Activated naive CD8-positive, alpha-beta T cell treated with anti-CD3 and anti-CD28 coated beads, Interleukin-2, amount 50 U/mL, for 24 hours (primary cell): ENCODE data around the gene TTLL12.

Source experiments
- ATAC-seq: fragments of 150-1000 bp; cut with Tn5 transposase; one replicate; pipeline ENCODE4 v1.10.0; 2021
- DNase-seq: peaks from one replicate; pipeline ENCODE4 v3.0.0; 2021
- H3K27ac Mint-ChIP-seq: one replicate; pipeline ENCODE4 v1.8.0; 2021; ENCODE audit warnings: mild to moderate bottlenecking, mixed read lengths
- H3K27me3 Mint-ChIP-seq: one replicate; pipeline ENCODE4 v1.8.0; 2021; ENCODE audit warnings: mixed read lengths
- H3K36me3 Mint-ChIP-seq: one replicate; pipeline ENCODE4 v1.8.0; 2021; ENCODE audit warnings: low read depth, mixed read lengths
- H3K4me1 Mint-ChIP-seq: one replicate; pipeline ENCODE4 v1.8.0; 2021; ENCODE audit warnings: mixed read lengths
- H3K4me3 Mint-ChIP-seq: one replicate; pipeline ENCODE4 v1.8.0; 2021; ENCODE audit warnings: mild to moderate bottlenecking, moderate library complexity, mixed read lengths
- H3K9me3 Mint-ChIP-seq: one replicate; pipeline ENCODE4 v1.8.0; 2021; ENCODE audit warnings: mixed read lengths

The TTLL12 gene

GRCh38 chr22:43176090-43176489 is 10.8 kb downstream of the TTLL12 start:
- Mint-ChIP-seq H3K4me1 (no peaks in the 10 kb centered on the region), H3K27me3 (no peaks in the 10 kb centered on the region), H3K4me3 (no peak overlapping the region), H3K36me3 (peaks cover 41% of the 10 kb centered on the region), H3K9me3 (no peaks in the 10 kb centered on the region), H3K27ac (no peak overlapping the region)
- DNase-seq, result no peak
- no peak for ATAC-seq

GRCh38 chr22:43174941-43175531 is 11.9 kb downstream of the TTLL12 start:
- Mint-ChIP-seq H3K27me3 (no peaks in the 10 kb centered on the region), H3K9me3 (no peaks in the 10 kb centered on the region), H3K4me3 (no peak overlapping the region), H3K4me1 (no peaks in the 10 kb centered on the region), H3K27ac (no peak overlapping the region), H3K36me3 (peaks cover 45% of the 10 kb centered on the region)
- ATAC-seq (no peak), DNase-seq (no peak)

- H3K27ac Mint-ChIP-seq, result no peak overlapping the region
- H3K4me3 Mint-ChIP-seq, result no peak overlapping the region
- H3K4me1 Mint-ChIP-seq, result no peaks in the 10 kb centered on the region
- peaks cover 42% of the 10 kb centered on the region for H3K36me3 Mint-ChIP-seq
- H3K27me3 Mint-ChIP-seq, result no peaks in the 10 kb centered on the region
- DNase-seq (no peak), ATAC-seq (no peak)
- H3K9me3 Mint-ChIP-seq, result no peaks in the 10 kb centered on the region
Measured at GRCh38 chr22:43173976-43174720, 12.8 kb downstream of the TTLL12 start.

- Mint-ChIP-seq H3K27ac (no peak overlapping the region), H3K36me3 (peaks cover 36% of the 10 kb centered on the region), H3K4me1 (no peaks in the 10 kb centered on the region), H3K4me3 (no peak overlapping the region), H3K27me3 (no peaks in the 10 kb centered on the region), H3K9me3 (no peaks in the 10 kb centered on the region)
- ATAC-seq (no peak), DNase-seq (no peak)
Measured at GRCh38 chr22:43173566-43173965, 13.4 kb downstream of the TTLL12 start.

GRCh38 chr22:43172191-43172590 is 14.7 kb downstream of the TTLL12 start:
- Mint-ChIP-seq H3K4me1 (no peaks in the 10 kb centered on the region), H3K27me3 (no peaks in the 10 kb centered on the region), H3K4me3 (no peak overlapping the region), H3K9me3 (no peaks in the 10 kb centered on the region), H3K36me3 (peaks cover 25% of the 10 kb centered on the region), H3K27ac (no peak overlapping the region)
- ATAC-seq (no peak), DNase-seq (no peak)

GRCh38 chr22:43171607-43172006 is 15.3 kb downstream of the TTLL12 start:
- Mint-ChIP-seq H3K36me3 (peaks cover 22% of the 10 kb centered on the region), H3K27me3 (no peaks in the 10 kb centered on the region)

GRCh38 chr22:43171019-43171491 is 15.9 kb downstream of the TTLL12 start:
- H3K36me3 Mint-ChIP-seq, result peaks cover 20% of the 10 kb centered on the region
- no peak for ATAC-seq
- H3K9me3 Mint-ChIP-seq, result no peaks in the 10 kb centered on the region
- no peaks in the 10 kb centered on the region for H3K4me1 Mint-ChIP-seq
- no peak overlapping the region for H3K27ac Mint-ChIP-seq
- H3K4me3 Mint-ChIP-seq, result no peak overlapping the region
- H3K27me3 Mint-ChIP-seq, result no peaks in the 10 kb centered on the region
- DNase-seq, result no peak

More at GRCh38 chr22:43171607-43172006, 15.3 kb downstream of the TTLL12 start:
- Mint-ChIP-seq H3K27ac (no peak overlapping the region), H3K9me3 (no peaks in the 10 kb centered on the region), H3K4me1 (no peaks in the 10 kb centered on the region), H3K4me3 (no peak overlapping the region)
- DNase-seq, result no peak
- no peak for ATAC-seq

- no peaks in the 10 kb centered on the region for H3K9me3 Mint-ChIP-seq
- H3K4me3 Mint-ChIP-seq, result no peak overlapping the region
- no peak overlapping the region for H3K27ac Mint-ChIP-seq
- H3K4me1 Mint-ChIP-seq, result no peaks in the 10 kb centered on the region
- H3K27me3 Mint-ChIP-seq, result no peaks in the 10 kb centered on the region
- no peak for ATAC-seq
- no peak for DNase-seq
- peaks cover 18% of the 10 kb centered on the region for H3K36me3 Mint-ChIP-seq
Measured at GRCh38 chr22:43170131-43170480, 16.8 kb downstream of the TTLL12 start.

- DNase-seq (no peak), ATAC-seq (no peak)
- no peak overlapping the region for H3K27ac Mint-ChIP-seq
- H3K9me3 Mint-ChIP-seq, result no peaks in the 10 kb centered on the region
- no peaks in the 10 kb centered on the region for H3K27me3 Mint-ChIP-seq
- H3K4me1 Mint-ChIP-seq, result no peaks in the 10 kb centered on the region
- H3K36me3 Mint-ChIP-seq, result peaks cover 18% of the 10 kb centered on the region
- H3K4me3 Mint-ChIP-seq, result no peak overlapping the region
Measured at GRCh38 chr22:43169310-43170130, 17.4 kb downstream of the TTLL12 start.

GRCh38 chr22:43168471-43169309 is 18.2 kb downstream of the TTLL12 start:
- Mint-ChIP-seq H3K9me3 (no peaks in the 10 kb centered on the region), H3K27me3 (no peaks in the 10 kb centered on the region), H3K4me1 (no peaks in the 10 kb centered on the region), H3K27ac (no peak overlapping the region), H3K4me3 (no peak overlapping the region), H3K36me3 (peaks cover 22% of the 10 kb centered on the region)
- DNase-seq (no peak), ATAC-seq (no peak)

GRCh38 chr22:43167001-43167589 is 19.8 kb downstream of the TTLL12 start:
- H3K27ac Mint-ChIP-seq, result no peak overlapping the region
- H3K9me3 Mint-ChIP-seq, result no peaks in the 10 kb centered on the region
- no peaks in the 10 kb centered on the region for H3K4me1 Mint-ChIP-seq
- H3K4me3 Mint-ChIP-seq, result no peak overlapping the region
- H3K27me3 Mint-ChIP-seq, result no peaks in the 10 kb centered on the region
- DNase-seq, result no peak
- peaks cover 18% of the 10 kb centered on the region for H3K36me3 Mint-ChIP-seq
- no peak for ATAC-seq

GRCh38 chr22:43166132-43166930 is 20.6 kb downstream of the TTLL12 start:
- DNase-seq, result no peak
- Mint-ChIP-seq H3K36me3 (peaks cover 18% of the 10 kb centered on the region), H3K4me3 (no peak overlapping the region), H3K4me1 (no peaks in the 10 kb centered on the region), H3K27ac (no peak overlapping the region), H3K9me3 (no peaks in the 10 kb centered on the region), H3K27me3 (no peaks in the 10 kb centered on the region)
- ATAC-seq, result no peak

- H3K27me3 Mint-ChIP-seq, result no peaks in the 10 kb centered on the region
- peaks cover 7% of the 10 kb centered on the region for H3K36me3 Mint-ChIP-seq
- H3K4me1 Mint-ChIP-seq, result no peaks in the 10 kb centered on the region
- no peak overlapping the region for H3K4me3 Mint-ChIP-seq
- no peak for DNase-seq
- no peak overlapping the region for H3K27ac Mint-ChIP-seq
- ATAC-seq, result no peak
- H3K9me3 Mint-ChIP-seq, result no peaks in the 10 kb centered on the region
Measured at GRCh38 chr22:43164636-43165035, 22.3 kb downstream of the TTLL12 start.
